ENCODE data around the gene CDKN2D. TPM values are rescaled to one million over a fixed set of nuclear protein-coding genes. Genes with fewer than 3 reads are reported as not detected.

Gene CDKN2D
- total and polyA plus RNA-seq, 9 donors = 2.8 to 7.6 (median 5.6) TPM

- peaks cover 5% of the 10 kb centered on the region for H3K4me1 ChIP-seq (ENCODE audit: insufficient read depth)
- no peaks in the 10 kb centered on the region for H3K36me3 ChIP-seq
- intact Hi-C loops (cut with DNase I) = no loop called here
- peak overlapping the region in 1 of 2 donors; percentile 16 for H3K27ac ChIP-seq
- no peak overlapping the region for H3K4me3 ChIP-seq
- TF ChIP-seq POLR2A (IDR thresholded peaks at IDR 0.05) (no peak), EP300 (IDR thresholded peaks at IDR 0.05) (no peak)
- TF ChIP-seq, protein P1, sequence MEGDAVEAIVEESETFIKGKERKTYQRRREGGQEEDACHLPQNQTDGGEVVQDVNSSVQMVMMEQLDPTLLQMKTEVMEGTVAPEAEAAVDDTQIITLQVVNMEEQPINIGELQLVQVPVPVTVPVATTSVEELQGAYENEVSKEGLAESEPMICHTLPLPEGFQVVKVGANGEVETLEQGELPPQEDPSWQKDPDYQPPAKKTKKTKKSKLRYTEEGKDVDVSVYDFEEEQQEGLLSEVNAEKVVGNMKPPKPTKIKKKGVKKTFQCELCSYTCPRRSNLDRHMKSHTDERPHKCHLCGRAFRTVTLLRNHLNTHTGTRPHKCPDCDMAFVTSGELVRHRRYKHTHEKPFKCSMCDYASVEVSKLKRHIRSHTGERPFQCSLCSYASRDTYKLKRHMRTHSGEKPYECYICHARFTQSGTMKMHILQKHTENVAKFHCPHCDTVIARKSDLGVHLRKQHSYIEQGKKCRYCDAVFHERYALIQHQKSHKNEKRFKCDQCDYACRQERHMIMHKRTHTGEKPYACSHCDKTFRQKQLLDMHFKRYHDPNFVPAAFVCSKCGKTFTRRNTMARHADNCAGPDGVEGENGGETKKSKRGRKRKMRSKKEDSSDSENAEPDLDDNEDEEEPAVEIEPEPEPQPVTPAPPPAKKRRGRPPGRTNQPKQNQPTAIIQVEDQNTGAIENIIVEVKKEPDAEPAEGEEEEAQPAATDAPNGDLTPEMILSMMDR (IDR thresholded peaks at IDR 0.05) = no peak
- 50 to 58% (median 56%) methylated on average over 15 of the region's 15 CpGs for WGBS, 3 donors
- peak in 2 of 5 donors; percentile 35 to 55 for DNase-seq
- no peaks in the 10 kb centered on the region for H3K9me3 ChIP-seq
- no peaks in the 10 kb centered on the region for H3K27me3 ChIP-seq
Observed at GRCh38 chr19:10612499-10613119, 43.8 kb upstream of the CDKN2D start.

GRCh38 chr19:10611907-10612306, 43.1 kb upstream of the CDKN2D start:
- intact Hi-C loops (cut with DNase I) = no loop called here
- Histone ChIP-seq H3K27ac (no peak overlapping the region), H3K4me1 (ENCODE audit: insufficient read depth) (peaks cover 5% of the 10 kb centered on the region), H3K27me3 (no peaks in the 10 kb centered on the region), H3K9me3 (no peaks in the 10 kb centered on the region), H3K36me3 (no peaks in the 10 kb centered on the region), H3K4me3 (no peak overlapping the region)
- TF ChIP-seq EP300 (IDR thresholded peaks at IDR 0.05) = no peak
- TF ChIP-seq, protein P1 (IDR thresholded peaks at IDR 0.05) = no peak
- no peak for TF ChIP-seq POLR2A (IDR thresholded peaks at IDR 0.05)
- no peak for DNase-seq
- WGBS, 3 donors = 82 to 84% (median 83%) methylated on average over 5 of the region's 5 CpGs

GRCh38 chr19:10604460-10604980, 35.7 kb upstream of the CDKN2D start:
- no peaks in the 10 kb centered on the region for H3K9me3 ChIP-seq
- 79 to 88% (median 87%) methylated on average over 9 of the region's 9 CpGs for WGBS, 3 donors
- intact Hi-C loops (cut with DNase I) = no loop called here
- TF ChIP-seq, protein P1 (IDR thresholded peaks at IDR 0.05) = no peak
- TF ChIP-seq EP300 (IDR thresholded peaks at IDR 0.05) (no peak), POLR2A (IDR thresholded peaks at IDR 0.05) (no peak)
- H3K4me3 ChIP-seq = no peak overlapping the region
- H3K36me3 ChIP-seq = no peaks in the 10 kb centered on the region
- peak overlapping the region; percentile 62 to 68 for H3K27ac ChIP-seq
- H3K27me3 ChIP-seq = no peaks in the 10 kb centered on the region
- DNase-seq = no peak
- H3K4me1 ChIP-seq (ENCODE audit: insufficient read depth) = peaks cover 2% of the 10 kb centered on the region

DNA sequence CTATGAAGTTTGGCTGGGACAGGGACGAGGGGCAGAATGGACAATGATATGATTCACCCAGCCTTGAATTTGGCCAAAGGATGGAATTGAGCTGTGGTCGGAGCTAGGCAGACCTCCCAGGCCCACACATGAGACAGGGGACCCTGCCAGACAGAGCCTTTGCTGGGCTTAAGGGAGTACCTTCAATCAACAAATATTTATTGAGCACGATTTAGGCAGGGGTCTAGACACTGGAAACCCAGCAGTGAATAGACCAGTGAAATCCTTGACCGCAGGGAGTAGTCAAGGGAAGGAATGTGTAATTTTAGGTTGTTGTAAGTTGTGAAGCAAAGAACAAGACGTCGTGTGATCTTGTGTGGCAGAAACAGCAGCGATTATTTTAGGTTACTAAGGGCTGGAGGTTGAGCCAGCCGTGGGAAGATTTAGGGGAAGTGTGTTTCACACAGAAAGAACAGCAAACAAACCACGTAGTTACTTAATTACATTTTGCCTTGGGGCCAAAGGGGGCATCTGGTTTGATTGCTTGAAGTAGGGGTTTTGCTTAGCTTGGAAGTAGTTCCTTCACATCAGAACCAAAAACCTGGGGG, 35.2 kb upstream of the CDKN2D start:
- DNase-seq = no peak
- H3K9me3 ChIP-seq = no peaks in the 10 kb centered on the region
- 28 to 34% (median 34%) methylated on average over 8 to 9 of the region's 9 CpGs for WGBS, 3 donors
- intact Hi-C loops (cut with DNase I) = no loop called here
- peaks cover 2% of the 10 kb centered on the region for H3K4me1 ChIP-seq (ENCODE audit: insufficient read depth)
- TF ChIP-seq POLR2A (IDR thresholded peaks at IDR 0.05) = no peak
- TF ChIP-seq, protein P1 (IDR thresholded peaks at IDR 0.05) = no peak
- TF ChIP-seq EP300 (IDR thresholded peaks at IDR 0.05) = no peak
- no peaks in the 10 kb centered on the region for H3K36me3 ChIP-seq
- H3K27me3 ChIP-seq = no peaks in the 10 kb centered on the region
- peak overlapping the region; percentile 62 to 68 for H3K27ac ChIP-seq
- H3K4me3 ChIP-seq = no peak overlapping the region
